Measurements from ENCODE around the gene SPAG4.

Gene SPAG4

GRCh38 chr20:35625584-35626385 is 10.2 kb downstream of the SPAG4 start:
- DNase-seq, result no peak

GRCh38 chr20:35626386-35627001 is 10.9 kb downstream of the SPAG4 start:
- no peak for DNase-seq

- no peak for DNase-seq
These were observed 11.5 kb downstream of the SPAG4 start for GRCh38 chr20:35627121-35627520.

- no peak for DNase-seq
These were observed 14.0 kb downstream of the SPAG4 start for GRCh38 chr20:35629427-35630145.

GRCh38 chr20:35630636-35631035 is 15.0 kb downstream of the SPAG4 start:
- no peak for DNase-seq

GRCh38 chr20:35632539-35633115 is 17.0 kb downstream of the SPAG4 start:
- no peak for DNase-seq

GRCh38 chr20:35635652-35636051 is 20.0 kb downstream of the SPAG4 start:
- no peak for DNase-seq

GRCh38 chr20:35636095-35636494 is 20.5 kb downstream of the SPAG4 start:
- DNase-seq, result no peak

GRCh38 chr20:35637276-35637675 is 21.6 kb downstream of the SPAG4 start:
- no peak for DNase-seq

GRCh38 chr20:35638751-35639150 is 23.1 kb downstream of the SPAG4 start:
- DNase-seq, result no peak

- no peak for DNase-seq
These were observed 25.1 kb downstream of the SPAG4 start for GRCh38 chr20:35640724-35641123.

GRCh38 chr20:35641743-35642142 is 26.1 kb downstream of the SPAG4 start:
- no peak for DNase-seq

GRCh38 chr20:35643045-35643444 is 27.4 kb downstream of the SPAG4 start:
- DNase-seq, result no peak

GRCh38 chr20:35644806-35645205 is 29.2 kb downstream of the SPAG4 start:
- no peak for DNase-seq

GRCh38 chr20:35648836-35649235 is 33.2 kb downstream of the SPAG4 start:
- DNase-seq, result no peak

GRCh38 chr20:35650632-35651031 is 35.0 kb downstream of the SPAG4 start:
- no peak for DNase-seq

GRCh38 chr20:35651958-35652357 is 36.3 kb downstream of the SPAG4 start:
- no peak for DNase-seq

GRCh38 chr20:35652641-35653429 is 37.2 kb downstream of the SPAG4 start:
- no peak for DNase-seq

GRCh38 chr20:35653430-35653734 is 37.8 kb downstream of the SPAG4 start:
- DNase-seq, result no peak

- DNase-seq, result no peak
These were observed 38.3 kb downstream of the SPAG4 start for GRCh38 chr20:35653893-35654292.

GRCh38 chr20:35654415-35654814 is 38.8 kb downstream of the SPAG4 start:
- DNase-seq, result no peak

- no peak for DNase-seq
These were observed 41.6 kb downstream of the SPAG4 start for GRCh38 chr20:35657271-35657670.

Measured in 8988T (cell line).